HCT116 (cell line): ENCODE measurements around the gene S100G. TPM values are rescaled to one million over a fixed set of nuclear protein-coding genes. Genes with fewer than 3 reads are reported as not detected.
"Not testable (repeated sequence)": the region's sequence is repeated elsewhere in the genome, so short reads cannot be mapped to it uniquely, and the experiment has no call there.

Experiments used
- ATAC-seq: fragments of 200-7000 bp; cut with Tn5 transposase; 2 replicates; pipeline ENCODE4 v1.9.1; 2020; ENCODE audit warnings: mild to moderate bottlenecking, moderate library complexity
- BruUV-seq: library from RNA; stranded (reverse); fragments of 400-500 nt; replicated peaks from 2 replicates; lab custom pipeline; 2021; lab: Mats Ljungman, UMichigan
- CTCF ChIA-PET: fragments of 300-600 bp; sonication (Branson Sonifier 250); formaldehyde crosslinking; loops from one replicate; lab custom pipeline; 2021; ENCODE audit warnings: antibody characterized with exemption; lab: Charles Lee
- POLR2A ChIA-PET: fragments of 300-600, 350-600 bp; sonication (Branson Sonifier 250); formaldehyde crosslinking; loops from one replicate; lab custom pipeline; 2021; ENCODE audit warnings: antibody characterized with exemption; lab: Charles Lee
- RAD21 ChIA-PET, 2 experiments: fragments of 300-600 bp; sonication (Branson Sonifier 250); formaldehyde crosslinking; loops; one replicate each; lab custom pipeline; 2023; ENCODE audit warnings: low total read pairs in 2 of 2; ENCODE audit not compliant: uncharacterized antibody in 2 of 2, unreplicated experiment in 2 of 2, low non-redundant PET in 1 of 2; lab: Charles Lee
- DNase-seq: peaks from one replicate; pipeline ENCODE4 v3.0.0-alpha.2; 2010; ENCODE audit warnings: low read depth, low spot score
- H2AFZ ChIP-seq: fragments of 200-600 bp; shearing (Covaris generic), sonication (generic); 2 replicates; pipeline ENCODE4 v1.6.1; 2017; ENCODE audit warnings: low read depth, mixed run types, mixed read lengths, antibody characterized with exemption, low read length; ENCODE audit not compliant: poor library complexity, severe bottlenecking
- H3K27ac ChIP-seq: 2 replicates; pipeline ENCODE4 v1.5.1; 2012; ENCODE audit warnings: low read depth, low read length
- H3K27me3 ChIP-seq: fragments of 200-600 bp; sonication (generic); 2 replicates; pipeline ENCODE4 v1.6.1; 2016; ENCODE audit warnings: mixed run types, low read length, mixed read lengths; ENCODE audit not compliant: insufficient read depth
- H3K36me3 ChIP-seq, 2 experiments: fragments of 200-500 bp in 1 of 2; fragments of 200-600 bp in 1 of 2; sonication (Bioruptor generic) in 1 of 2; sonication (generic) in 1 of 2; 2 replicates each; pipeline versions ENCODE4 v1.5.1 to v1.6.1; 2014 to 2016; ENCODE audit warnings: low read length in 2 of 2, inconsistent platforms in 1 of 2, mixed read lengths in 1 of 2, mixed run types in 1 of 2; ENCODE audit not compliant: insufficient read depth in 2 of 2, control insufficient read depth in 1 of 2
- H3K4me1 ChIP-seq, 2 experiments: fragments of 200-600 bp in 1 of 2; sonication (generic) in 1 of 2; 2 replicates each; pipeline versions ENCODE4 v1.5.1 to v1.6.1; 2012 to 2017; ENCODE audit warnings: low read length in 2 of 2, inconsistent platforms in 1 of 2, mild to moderate bottlenecking in 1 of 2, mixed read lengths in 1 of 2, mixed run types in 1 of 2, moderate library complexity in 1 of 2; ENCODE audit not compliant: insufficient read depth in 2 of 2, control insufficient read depth in 1 of 2
- H3K4me2 ChIP-seq: fragments of 200-600 bp; sonication (generic); 2 replicates; pipeline ENCODE4 v1.6.1; 2017; ENCODE audit warnings: mixed run types, low read length, mixed read lengths
- H3K4me3 ChIP-seq, 2 experiments: fragments of 200-600 bp in 1 of 2; sonication (generic) in 1 of 2; replicated peaks in 1 of 2; 2 replicates each; pipeline ENCODE4 v1.5.1; 2011 to 2016; ENCODE audit warnings: low read length in 2 of 2, control low read depth in 1 of 2, low read depth in 1 of 2, mild to moderate bottlenecking in 1 of 2, mixed read lengths in 1 of 2, mixed run types in 1 of 2
- H3K79me2 ChIP-seq: fragments of 200-600 bp; sonication (generic); 2 replicates; pipeline ENCODE4 v1.6.1; 2017; ENCODE audit warnings: mild to moderate bottlenecking, mixed run types, low read length, moderate library complexity, mixed read lengths; ENCODE audit not compliant: insufficient read depth
- H3K9ac ChIP-seq: fragments of 200-600 bp; sonication (generic); 2 replicates; pipeline ENCODE4 v1.6.1; 2016; ENCODE audit warnings: low read length, mixed read lengths
- H3K9me2 ChIP-seq: fragments of 200-600 bp; sonication (generic), shearing (Covaris generic); 2 replicates; pipeline ENCODE4 v1.6.1; 2017; ENCODE audit warnings: mixed run types, mild to moderate bottlenecking, moderate library complexity; ENCODE audit not compliant: insufficient read depth
- H3K9me3 ChIP-seq, 2 experiments: fragments of 200-500 bp in 1 of 2; fragments of 200-600 bp in 1 of 2; sonication (Bioruptor generic) in 1 of 2; sonication (generic) in 1 of 2; 2 replicates each; pipeline ENCODE4 v1.6.1; 2014 to 2017; ENCODE audit warnings: low read length in 2 of 2, mixed read lengths in 2 of 2, inconsistent platforms in 1 of 2, low read depth in 1 of 2, mild to moderate bottlenecking in 1 of 2, mixed run types in 1 of 2, moderate library complexity in 1 of 2; ENCODE audit not compliant: control insufficient read depth in 1 of 2, insufficient read depth in 1 of 2
- H4K20me1 ChIP-seq: fragments of 200-600 bp; sonication (generic), shearing (Covaris generic); 2 replicates; pipeline ENCODE4 v1.6.1; 2017; ENCODE audit warnings: mixed run types, mild to moderate bottlenecking, moderate library complexity; ENCODE audit not compliant: insufficient read depth
- JUND ChIP-seq: IDR thresholded peaks from 2 replicates; pipeline ENCODE4 v1.6.1; 2012
- SIN3A ChIP-seq: IDR thresholded peaks from 2 replicates; pipeline ENCODE4 v1.6.1; 2012; ENCODE audit warnings: low read depth
- TCF7L2 ChIP-seq: IDR thresholded peaks from 2 replicates; pipeline ENCODE4 v1.7.0; 2011; ENCODE audit warnings: borderline replicate concordance, inconsistent platforms; ENCODE audit not compliant: insufficient read depth, insufficient read length; ENCODE audit errors: extremely low read depth
- YY1 ChIP-seq: IDR thresholded peaks from 2 replicates; pipeline ENCODE4 v1.6.1; 2011; ENCODE audit warnings: low read length, low read depth, moderate library complexity, mild to moderate bottlenecking; ENCODE audit not compliant: insufficient replicate concordance; ENCODE audit errors: extremely low read depth
- ZBTB33 ChIP-seq: IDR thresholded peaks from 2 replicates; pipeline ENCODE4 v1.6.1; 2011; ENCODE audit warnings: mild to moderate bottlenecking, low read length, moderate library complexity; ENCODE audit not compliant: insufficient replicate concordance; ENCODE audit errors: extremely low read depth
- intact Hi-C: fragments of 100-400 bp; cut with micrococcal nuclease; formaldehyde crosslinking; loops from 2 replicates; pipeline ENCODE4 v1.10.0; 2022
- total RNA-seq: library from RNA; stranded (reverse); gene quantifications from one replicate; pipeline ENCODE4 v1.2.1, GENCODE V29; 2021; ENCODE audit not compliant: unreplicated experiment
- TF ChIP-seq, protein P1 (sequence below): IDR thresholded peaks from 2 replicates; pipeline ENCODE4 v1.6.1; 2012
- TF ChIP-seq, protein P2 (sequence below), 3 experiments: fragments of 200-600 bp in 1 of 3; sonication (generic) in 1 of 3; IDR thresholded peaks in 2 of 3; conservative IDR thresholded peaks in 1 of 3; 2 replicates each; pipeline ENCODE4 v1.5.1; 2012 to 2017; ENCODE audit warnings: low read depth in 2 of 3, low read length in 2 of 3, antibody characterized with exemption in 1 of 3, borderline replicate concordance in 1 of 3, control low read depth in 1 of 3, mild to moderate bottlenecking in 1 of 3, mixed read lengths in 1 of 3, mixed run types in 1 of 3, moderate library complexity in 1 of 3; ENCODE audit not compliant: insufficient read depth in 1 of 3

Gene S100G
- total RNA-seq, 1 experiment from 2014 or later: not detected

- Histone ChIP-seq H2AFZ (no peak overlapping the region), H3K27ac (no peak overlapping the region), H3K79me2 (no peaks in the 10 kb centered on the region), H3K4me2 (no peak overlapping the region), H3K27me3 (no peaks in the 10 kb centered on the region), H3K9me3 (no peaks in the 10 kb centered on the region), H3K9ac (no peak overlapping the region), H3K4me1 (no peaks in the 10 kb centered on the region), H3K36me3 (no peaks in the 10 kb centered on the region), H3K4me3 (no peak overlapping the region), H4K20me1 (no peaks in the 10 kb centered on the region), H3K9me2 (no peaks in the 10 kb centered on the region)
- intact Hi-C loops: no loop called here
- no peak for DNase-seq
- ChIA-PET CTCF (no interaction called here), RAD21 (no interaction called here), POLR2A (no interaction called here)
- BruUV-seq: no TSS peak
- ATAC-seq: no peak
- TF ChIP-seq ZBTB33: no peak
- TF ChIP-seq SIN3A: no peak
- no peak for TF ChIP-seq YY1
- TF ChIP-seq JUND: no peak
- TF ChIP-seq, protein P1, sequence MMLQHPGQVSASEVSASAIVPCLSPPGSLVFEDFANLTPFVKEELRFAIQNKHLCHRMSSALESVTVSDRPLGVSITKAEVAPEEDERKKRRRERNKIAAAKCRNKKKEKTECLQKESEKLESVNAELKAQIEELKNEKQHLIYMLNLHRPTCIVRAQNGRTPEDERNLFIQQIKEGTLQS: no peak
Measured at GRCh38 chrX:16606142-16606720, 43.7 kb upstream of the S100G start.

DNA sequence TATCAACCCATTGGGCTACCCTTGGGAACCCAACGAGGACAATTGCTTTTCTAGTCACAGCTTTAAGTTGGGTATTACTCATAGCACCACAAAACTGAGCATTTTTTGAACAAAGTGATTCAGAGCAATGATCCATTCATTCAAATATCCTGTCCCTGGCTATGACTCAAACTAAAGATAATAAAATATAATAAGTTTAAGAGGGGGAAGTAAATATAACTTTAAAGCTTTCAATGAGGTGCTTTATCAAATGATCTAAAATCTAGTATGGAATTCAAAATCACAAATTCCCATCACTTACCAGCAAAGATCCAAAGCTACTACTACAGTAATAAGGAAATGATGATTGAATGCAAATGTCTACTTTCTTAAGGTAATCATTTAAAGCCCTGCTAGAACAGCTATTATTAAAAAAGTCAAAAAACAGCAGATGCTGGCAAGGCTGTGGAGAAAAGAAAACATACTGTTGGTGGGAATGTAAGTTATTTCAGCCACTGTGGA lies 39.8 kb upstream of the S100G start:
- H3K9me2 ChIP-seq: no peaks in the 10 kb centered on the region
- no peak overlapping the region for H3K4me2 ChIP-seq
- no peak for TF ChIP-seq TCF7L2
- TF ChIP-seq, protein P2, sequence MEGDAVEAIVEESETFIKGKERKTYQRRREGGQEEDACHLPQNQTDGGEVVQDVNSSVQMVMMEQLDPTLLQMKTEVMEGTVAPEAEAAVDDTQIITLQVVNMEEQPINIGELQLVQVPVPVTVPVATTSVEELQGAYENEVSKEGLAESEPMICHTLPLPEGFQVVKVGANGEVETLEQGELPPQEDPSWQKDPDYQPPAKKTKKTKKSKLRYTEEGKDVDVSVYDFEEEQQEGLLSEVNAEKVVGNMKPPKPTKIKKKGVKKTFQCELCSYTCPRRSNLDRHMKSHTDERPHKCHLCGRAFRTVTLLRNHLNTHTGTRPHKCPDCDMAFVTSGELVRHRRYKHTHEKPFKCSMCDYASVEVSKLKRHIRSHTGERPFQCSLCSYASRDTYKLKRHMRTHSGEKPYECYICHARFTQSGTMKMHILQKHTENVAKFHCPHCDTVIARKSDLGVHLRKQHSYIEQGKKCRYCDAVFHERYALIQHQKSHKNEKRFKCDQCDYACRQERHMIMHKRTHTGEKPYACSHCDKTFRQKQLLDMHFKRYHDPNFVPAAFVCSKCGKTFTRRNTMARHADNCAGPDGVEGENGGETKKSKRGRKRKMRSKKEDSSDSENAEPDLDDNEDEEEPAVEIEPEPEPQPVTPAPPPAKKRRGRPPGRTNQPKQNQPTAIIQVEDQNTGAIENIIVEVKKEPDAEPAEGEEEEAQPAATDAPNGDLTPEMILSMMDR (IDR thresholded peaks at IDR 0.05 in 2 of 3, conservative IDR thresholded peaks at IDR 0.05 in 1 of 3; ENCODE audit: borderline replicate concordance in 1 of 3, insufficient read depth in 1 of 3, low read depth in 2 of 3, low read length in 2 of 3): no peak
- H3K9ac ChIP-seq: no peak overlapping the region
- ChIA-PET POLR2A (no interaction called here), CTCF (no interaction called here), RAD21 (no interaction called here)
- H3K79me2 ChIP-seq: no peaks in the 10 kb centered on the region
- H2AFZ ChIP-seq: no peak overlapping the region
- no peak overlapping the region for H3K4me3 ChIP-seq
- no peaks in the 10 kb centered on the region for H3K27me3 ChIP-seq
- DNase-seq: no peak
- no peak for ATAC-seq
- no peaks in the 10 kb centered on the region for H3K4me1 ChIP-seq
- intact Hi-C loops: no loop called here
- H4K20me1 ChIP-seq: no peaks in the 10 kb centered on the region
- H3K27ac ChIP-seq: no peak overlapping the region
- H3K36me3 ChIP-seq: no peaks in the 10 kb centered on the region
- BruUV-seq: no TSS peak
- H3K9me3 ChIP-seq: no peaks in the 10 kb centered on the region

DNA sequence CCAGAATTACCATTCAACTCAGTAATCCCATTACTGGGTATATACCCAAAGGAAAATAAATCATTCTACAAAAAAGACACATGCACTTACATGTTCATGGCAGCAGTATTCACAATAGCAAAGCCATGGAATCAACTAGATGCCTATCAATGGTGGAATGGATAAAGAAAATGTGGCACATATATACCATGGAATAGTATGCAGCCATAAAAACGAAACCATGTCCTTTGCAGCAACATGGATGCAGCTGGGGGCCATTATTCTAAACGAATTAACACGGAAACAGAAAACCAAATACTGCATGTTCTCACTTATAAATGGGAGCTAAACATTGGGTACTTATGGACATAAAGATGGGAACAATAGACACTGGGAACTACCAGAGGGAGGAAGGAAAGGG lies 39.3 kb upstream of the S100G start:
- H3K4me3 ChIP-seq, H3K4me2 ChIP-seq, intact Hi-C loops, H3K27me3 ChIP-seq, H3K9me2 ChIP-seq, DNase-seq, ATAC-seq, RAD21 ChIA-PET, H3K36me3 ChIP-seq, H3K9ac ChIP-seq, H3K79me2 ChIP-seq, H4K20me1 ChIP-seq, H2AFZ ChIP-seq, H3K27ac ChIP-seq, H3K4me1 ChIP-seq, H3K9me3 ChIP-seq, POLR2A ChIA-PET, CTCF ChIA-PET, BruUV-seq: not testable (repeated sequence)
